HEK293T (cell line): ENCODE measurements around the gene PILRA.

ENCODE experiments used
- BHLHE40 ChIP-seq: fragments of 450-650 bp; IDR thresholded peaks from 2 replicates; pipeline ENCODE4 v1.6.1; 2016; ENCODE audit warnings: mild to moderate bottlenecking, moderate library complexity, borderline replicate concordance
- ELF4 ChIP-seq: fragments of 450-650 bp; IDR thresholded peaks from 2 replicates; pipeline ENCODE4 v1.6.1; 2017; ENCODE audit warnings: antibody characterized with exemption
- FOXA1 ChIP-seq: fragments of 450-650 bp; IDR thresholded peaks from 2 replicates; pipeline ENCODE4 v1.6.1; 2016; ENCODE audit warnings: mild to moderate bottlenecking
- SP1 ChIP-seq: fragments of 450-650 bp; IDR thresholded peaks from 2 replicates; pipeline ENCODE4 v1.6.1; 2017
- ZNF384 ChIP-seq: fragments of 450-650 bp; IDR thresholded peaks from 2 replicates; pipeline ENCODE4 v1.6.1; 2016

DNA sequence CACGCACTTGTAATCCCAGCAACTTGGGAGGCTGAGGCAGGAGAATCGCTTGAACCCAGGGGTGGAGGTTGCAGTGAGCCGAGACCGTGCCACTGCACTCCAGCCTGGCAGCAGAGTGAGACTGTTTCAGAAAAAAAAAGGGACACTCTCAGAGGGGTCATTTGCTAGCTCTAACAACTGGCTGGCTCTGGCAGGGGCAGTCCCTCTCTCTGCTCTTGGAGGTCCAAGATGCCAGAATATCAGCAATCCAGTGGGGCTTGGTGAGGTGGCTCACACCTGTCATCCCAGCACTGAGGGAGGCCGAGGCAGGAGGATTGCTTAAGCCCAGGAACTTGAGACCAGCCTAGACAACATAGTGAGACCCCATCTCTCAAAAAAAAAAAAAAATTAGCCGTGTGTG is 2.5 kb upstream of the PILRA start:
- no peak for TF ChIP-seq ELF4
- no peak for TF ChIP-seq FOXA1
- TF ChIP-seq ZNF384 = no peak
- no peak for TF ChIP-seq SP1
- no peak for TF ChIP-seq BHLHE40
